Measurements from ENCODE around the gene RPL9. TPM values are rescaled to one million over a fixed set of nuclear protein-coding genes. Genes with fewer than 3 reads are reported as not detected.

Gene RPL9
- total and polyA plus RNA-seq, 2 of the 8 experiments (the other 6 are each of a cell fraction or from before 2014, with no cell fraction given) = 1,161 to 1,184 TPM

DNA sequence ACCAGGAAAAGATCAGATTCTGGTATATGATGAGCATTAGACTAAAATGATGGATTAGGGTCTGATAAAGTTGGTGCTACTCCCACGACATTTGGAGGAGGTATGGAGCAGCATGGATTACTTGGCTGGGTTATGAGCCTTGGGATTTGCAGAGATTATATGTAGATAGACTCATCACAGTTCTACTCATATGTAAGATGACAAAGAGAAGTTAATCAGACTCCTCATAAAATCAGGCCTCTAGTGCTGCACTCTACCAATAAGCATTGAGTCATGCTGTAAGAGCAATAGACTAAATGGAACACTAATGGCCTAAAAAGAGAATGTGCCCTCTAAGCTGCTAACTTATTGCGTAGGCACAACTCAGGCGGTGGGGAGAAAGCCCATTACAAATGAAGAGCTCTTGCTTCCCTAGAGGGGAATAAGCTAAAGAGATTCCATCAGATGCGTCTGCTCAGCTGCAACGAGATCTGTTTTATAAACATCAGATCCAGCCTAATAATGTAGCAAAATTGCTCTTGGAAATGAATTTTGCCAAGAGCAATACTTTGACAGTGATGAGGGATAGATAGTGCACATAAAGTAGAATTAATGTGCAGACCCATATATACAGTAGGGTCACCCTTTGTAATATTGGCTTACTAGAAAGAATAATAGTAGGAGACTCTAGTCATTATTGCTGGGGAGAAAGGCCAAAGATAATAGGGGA is 17.6 kb upstream of the RPL9 start (continued):
- TF ChIP-seq GTF2F1 (IDR thresholded peaks at IDR 0.05; ENCODE audit: borderline replicate concordance, low read depth, low read length) = no peak
- TF ChIP-seq BRCA1 (IDR thresholded peaks at IDR 0.05; ENCODE audit: low read depth, low read length) = no peak
- no peak for TF ChIP-seq EZH2 (IDR thresholded peaks at IDR 0.05; ENCODE audit: low read depth, low read length, severe bottlenecking)
- TF ChIP-seq SIN3A (conservative IDR thresholded peaks at IDR 0.05 in 1 of 2, IDR thresholded peaks at IDR 0.05 in 1 of 2; ENCODE audit: low read depth in 1 of 2, low read length in 2 of 2) = no peak
- no peak for TF ChIP-seq NANOG (IDR thresholded peaks at IDR 0.05; ENCODE audit: insufficient read depth, low read depth, low read length, poor library complexity, severe bottlenecking)
- no peak for TF ChIP-seq RXRA (IDR thresholded peaks at IDR 0.05; ENCODE audit: insufficient read depth, low read depth, low read length)
- TF ChIP-seq CBX5 (IDR thresholded peaks at IDR 0.05; ENCODE audit: low read depth, low read length) = no peak

Data from H1 (cell line).